Activated CD8-positive, alpha-beta memory T cell treated with anti-CD3 and anti-CD28 coated beads, Interleukin-2, amount 50 U/mL, for 24 hours (primary cell): ENCODE data around the gene DPYSL3.
"Not testable (repeated sequence)": the region's sequence is repeated elsewhere in the genome, so short reads cannot be mapped to it uniquely, and the experiment has no call there.

Experiments
- DNase-seq: peaks from one replicate; pipeline ENCODE4 v3.0.0-alpha.2; 2020; ENCODE audit errors: extremely low read depth

Gene DPYSL3

GRCh38 chr5:147369742-147370374 is 140.0 kb downstream of the DPYSL3 start:
- DNase-seq: no peak

- not testable (repeated sequence) for DNase-seq
Measured at GRCh38 chr5:147367381-147367780, 142.5 kb downstream of the DPYSL3 start.

- DNase-seq: no peak
Measured at GRCh38 chr5:147361441-147362175, 148.3 kb downstream of the DPYSL3 start.

GRCh38 chr5:147360816-147361215 is 149.1 kb downstream of the DPYSL3 start:
- no peak for DNase-seq

GRCh38 chr5:147359581-147359980 is 150.3 kb downstream of the DPYSL3 start:
- no peak for DNase-seq

- no peak for DNase-seq
Measured at GRCh38 chr5:147359101-147359500, 150.8 kb downstream of the DPYSL3 start.

GRCh38 chr5:147349241-147349640 is 160.6 kb downstream of the DPYSL3 start:
- DNase-seq: no peak

GRCh38 chr5:147348451-147348850 is 161.4 kb downstream of the DPYSL3 start:
- DNase-seq: no peak

- DNase-seq: no peak
Measured at GRCh38 chr5:147348046-147348445, 161.8 kb downstream of the DPYSL3 start.

- no peak for DNase-seq
Measured at GRCh38 chr5:147346006-147346561, 163.8 kb downstream of the DPYSL3 start.

GRCh38 chr5:147344861-147345260 is 165.0 kb downstream of the DPYSL3 start:
- no peak for DNase-seq

GRCh38 chr5:147341345-147341744 is 168.5 kb downstream of the DPYSL3 start:
- DNase-seq: no peak

GRCh38 chr5:147340941-147341340 is 168.9 kb downstream of the DPYSL3 start:
- DNase-seq: no peak
